ENCODE results near the gene KIF26B.
"Not testable (repeated sequence)": the region's sequence is repeated elsewhere in the genome, so short reads cannot be mapped to it uniquely, and the experiment has no call there.

Gene KIF26B

DNA sequence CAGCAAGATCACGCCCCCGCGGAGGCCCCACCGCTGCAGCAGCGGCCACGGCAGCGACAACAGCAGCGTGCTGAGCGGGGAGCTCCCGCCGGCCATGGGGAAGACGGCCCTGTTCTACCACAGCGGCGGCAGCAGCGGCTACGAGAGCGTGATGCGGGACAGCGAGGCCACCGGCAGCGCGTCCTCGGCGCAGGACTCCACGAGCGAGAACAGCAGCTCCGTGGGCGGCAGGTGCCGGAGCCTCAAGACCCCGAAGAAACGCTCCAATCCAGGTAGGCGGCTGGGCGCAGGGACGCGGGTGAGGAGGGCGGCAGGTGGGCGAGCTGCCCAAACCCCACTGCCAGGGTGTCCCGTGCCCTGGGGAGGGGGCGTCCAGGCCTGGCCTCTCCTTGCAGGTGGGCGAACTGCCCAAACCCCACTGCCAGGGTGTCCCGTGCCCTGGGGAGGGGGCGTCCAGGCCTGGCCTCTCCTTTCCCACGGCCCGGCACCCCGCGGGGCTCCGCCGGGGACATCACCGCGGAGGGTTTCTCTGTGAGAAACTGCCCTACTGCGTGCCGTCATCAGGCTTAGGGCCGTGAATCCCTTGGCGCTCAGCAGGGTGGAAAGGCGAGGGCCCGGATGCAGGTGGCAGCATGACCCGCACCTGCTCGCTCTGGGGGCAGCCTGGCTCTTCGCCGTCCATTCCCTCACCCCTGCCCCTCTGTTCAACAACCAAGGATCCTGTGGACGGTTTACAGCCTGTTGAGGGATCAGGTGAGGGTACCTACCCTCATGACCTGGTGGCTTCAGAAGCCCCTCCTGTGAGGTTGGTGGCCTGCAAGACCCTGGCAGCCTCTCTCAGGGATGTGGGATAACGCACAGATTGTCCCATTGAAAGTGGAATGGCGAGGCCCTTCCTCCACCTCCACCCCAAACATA is 534.0 kb downstream of the KIF26B start:
- DNase-seq: no peak

DNA sequence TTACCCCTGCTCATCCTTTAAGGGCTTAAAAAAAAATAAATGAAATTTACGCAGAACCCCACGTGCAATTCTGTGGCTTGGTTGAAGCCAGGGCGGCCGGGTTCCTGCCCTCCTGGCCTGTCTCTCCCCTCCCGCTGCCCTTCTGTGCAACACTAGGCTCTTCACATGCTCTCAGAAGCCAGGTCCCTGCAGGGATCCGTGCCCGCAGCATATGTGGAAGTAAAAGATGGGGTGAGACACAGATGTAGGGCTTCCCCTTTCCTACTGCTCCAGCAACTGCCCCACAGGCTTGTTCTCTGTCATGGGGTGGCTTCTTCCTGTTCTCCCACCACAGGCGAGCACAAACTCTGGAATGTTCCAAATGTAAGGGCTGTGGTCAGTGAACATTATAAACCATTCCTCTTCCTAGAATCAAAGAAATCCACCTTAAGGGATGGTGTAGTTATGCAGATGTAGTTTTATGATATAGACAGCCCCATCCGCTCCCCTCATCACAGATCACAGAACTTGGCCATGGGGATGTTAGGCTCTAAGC is 535.4 kb downstream of the KIF26B start:
- peak in 16 of 56 donors; percentile 12 to 55 (median 19) for DNase-seq

DNA sequence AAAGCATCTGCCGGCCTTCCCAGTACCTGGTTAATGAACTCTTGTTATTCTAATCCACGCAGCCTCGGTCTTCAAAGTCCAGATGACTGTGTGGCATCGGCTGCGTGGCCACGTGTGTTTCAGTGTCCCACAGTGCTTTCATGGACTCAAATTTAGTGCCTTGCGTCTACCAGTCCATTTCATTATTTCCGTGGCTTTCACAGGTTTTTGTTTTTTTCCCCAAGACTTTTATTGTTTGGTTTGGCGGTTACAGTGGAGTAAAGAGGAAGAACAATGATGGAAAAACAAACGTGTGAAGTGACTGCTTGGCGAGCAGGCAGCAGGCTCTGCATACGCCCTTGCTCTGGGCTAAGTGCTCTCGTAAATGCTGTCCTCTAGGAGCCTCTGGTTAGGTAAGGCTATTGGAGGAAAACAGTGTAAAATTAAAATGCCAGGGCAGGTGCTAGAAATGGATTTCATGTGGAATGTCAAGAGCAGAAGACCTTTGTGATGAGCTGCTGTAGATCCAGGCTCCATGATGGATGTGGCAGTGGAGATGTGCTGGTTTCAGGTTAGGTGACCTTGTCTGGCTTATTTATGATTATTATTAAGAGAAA is 536.3 kb downstream of the KIF26B start:
- DNase-seq: no peak

DNA sequence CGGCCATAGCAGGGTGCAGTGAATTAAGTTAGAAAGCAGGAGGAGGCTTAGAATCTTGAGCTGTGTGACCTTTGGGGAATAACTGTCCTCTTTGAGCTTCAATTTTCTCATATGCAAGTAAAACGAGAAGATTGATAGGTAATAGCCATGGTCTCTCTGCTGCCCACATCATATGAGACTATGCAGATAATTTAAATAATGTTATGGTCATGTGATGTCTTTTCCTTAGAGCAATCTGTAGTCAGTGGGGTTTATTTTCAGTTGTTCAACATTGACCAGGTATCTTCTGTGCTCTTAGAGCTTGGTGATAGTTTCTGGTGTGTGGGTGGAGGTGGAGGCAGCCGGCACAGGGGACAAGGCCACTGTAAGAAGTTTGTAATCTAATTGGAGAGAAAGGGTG is 537.1 kb downstream of the KIF26B start:
- no peak for DNase-seq

DNA sequence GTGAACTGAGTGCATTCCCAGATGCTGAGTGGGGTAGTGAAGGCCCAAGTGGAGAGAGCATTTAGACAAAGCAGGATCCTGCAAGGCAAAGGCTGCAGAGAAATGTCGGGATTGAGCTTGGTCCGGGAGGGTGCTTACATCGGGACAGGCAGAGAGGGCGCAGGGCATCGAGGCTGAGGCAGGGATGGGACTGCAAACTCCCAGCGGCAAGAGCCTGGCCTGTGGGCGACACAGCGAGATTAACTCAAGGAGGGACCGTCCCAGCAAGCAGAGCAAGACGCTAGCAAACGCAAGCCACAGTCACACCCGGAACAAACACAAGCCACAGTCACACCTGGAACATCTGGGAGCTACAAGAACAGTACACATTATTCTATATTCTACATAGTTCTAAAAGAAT is 537.5 kb downstream of the KIF26B start:
- DNase-seq: no peak

DNA sequence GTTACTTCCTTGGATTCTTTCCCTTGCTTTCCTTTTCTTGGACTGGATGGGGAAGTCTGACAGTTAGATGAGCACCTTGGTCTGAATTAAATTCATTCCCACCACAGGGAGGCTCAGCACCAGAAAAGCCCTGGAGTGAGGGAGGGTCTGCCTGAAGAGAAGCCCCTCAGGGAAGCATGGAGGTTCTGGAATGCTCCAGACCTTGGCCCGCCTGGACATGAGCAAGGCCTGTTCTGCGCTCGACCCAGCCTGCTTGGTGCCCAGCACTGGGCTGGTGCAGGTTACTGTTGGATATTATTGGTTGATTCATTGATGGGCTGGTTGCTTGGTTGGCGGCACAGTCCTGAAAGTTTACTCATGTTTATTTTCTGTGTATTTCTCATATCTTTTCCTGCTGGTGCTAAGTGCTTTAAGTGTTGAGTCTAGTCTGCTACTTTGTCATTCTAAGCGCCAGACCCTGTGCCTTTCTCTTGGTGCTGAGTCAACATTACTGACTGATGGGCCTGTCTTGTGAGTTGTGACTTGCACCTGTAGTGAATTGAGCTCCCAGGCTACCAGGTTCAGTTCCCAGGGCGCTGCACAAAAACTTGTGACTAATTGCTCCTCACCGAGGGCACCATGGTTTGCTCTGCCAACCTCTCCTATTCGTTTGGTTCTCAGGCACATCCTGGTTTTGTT is 538.5 kb downstream of the KIF26B start:
- DNase-seq: no peak

DNA sequence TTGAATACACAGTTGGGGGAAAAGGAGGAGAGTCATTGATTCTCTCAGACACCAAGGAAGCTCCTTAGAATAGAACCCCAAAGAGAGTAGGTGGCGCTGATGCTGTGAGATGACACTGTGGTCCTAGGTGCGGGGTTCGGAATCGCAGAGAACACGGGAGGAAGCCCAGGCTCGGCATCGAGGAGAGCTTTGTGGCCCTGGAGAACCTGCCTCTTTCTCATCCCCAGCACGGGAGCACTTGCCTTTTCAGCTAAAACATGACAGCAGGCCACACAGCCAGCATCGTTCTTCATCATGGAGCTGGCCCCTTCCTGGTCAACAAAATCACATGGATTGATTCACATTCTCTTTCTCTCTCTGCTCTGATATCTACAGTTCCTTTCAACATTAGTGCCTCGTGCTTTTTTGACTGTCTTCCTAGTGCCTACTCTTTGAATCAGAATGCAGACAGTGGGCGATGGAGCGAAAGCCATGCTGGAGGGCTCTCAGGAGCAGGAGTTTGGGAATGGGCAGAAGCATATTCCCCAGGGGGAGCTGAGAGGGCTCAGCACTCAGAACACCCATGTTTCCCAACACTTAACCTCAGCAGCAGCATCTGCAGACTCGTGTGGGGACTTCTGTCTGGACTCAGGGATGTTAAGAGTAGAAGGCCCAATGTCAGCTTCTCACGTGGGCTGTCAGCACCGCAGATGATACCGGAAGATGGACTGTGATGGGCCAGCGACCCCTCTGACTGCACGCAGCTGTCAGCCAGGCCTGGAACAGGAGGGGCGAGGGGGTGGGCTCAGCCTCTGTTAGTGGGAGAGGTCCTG is 539.4 kb downstream of the KIF26B start:
- DNase-seq: no peak

DNA sequence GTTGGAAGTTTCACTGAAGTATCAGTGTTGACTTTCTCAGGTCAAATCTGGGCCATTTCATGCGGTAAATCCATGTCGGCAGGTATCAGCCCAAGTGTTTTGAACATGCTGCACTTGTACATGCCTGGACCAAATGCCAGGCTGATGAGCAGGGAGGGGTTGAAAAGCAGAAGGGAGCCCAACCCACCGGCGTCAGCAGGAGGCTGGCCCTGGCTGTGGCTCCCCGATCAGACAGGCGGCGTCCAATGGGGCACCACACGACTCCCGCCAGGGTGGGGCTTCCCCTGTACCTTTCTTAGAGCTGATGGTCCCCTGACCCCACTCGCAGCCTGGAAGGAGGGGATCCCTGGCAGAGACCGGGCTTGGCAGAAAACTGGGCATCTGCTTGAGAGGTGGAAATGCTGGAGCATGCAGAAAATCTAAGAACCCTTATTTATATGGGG is 540.0 kb downstream of the KIF26B start:
- no peak for DNase-seq

DNA sequence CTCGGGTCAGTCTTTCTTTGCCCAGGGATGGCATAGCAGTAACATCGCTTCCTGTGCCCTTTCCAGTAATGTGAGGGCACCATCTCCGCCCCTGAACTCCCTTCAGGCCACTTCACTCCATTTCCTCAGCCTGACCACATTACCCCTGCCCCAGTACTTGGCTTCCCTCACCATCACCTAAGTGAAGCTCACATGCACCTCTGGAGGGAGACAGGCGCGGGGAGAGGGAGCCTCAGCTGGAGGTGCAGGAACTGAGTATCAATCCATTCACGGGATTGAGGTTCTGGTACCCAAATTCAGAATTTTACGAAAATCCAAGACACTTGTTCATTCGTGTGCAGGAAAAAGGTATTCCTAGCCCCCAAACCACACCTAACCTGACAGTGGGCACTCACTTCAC is 540.4 kb downstream of the KIF26B start:
- no peak for DNase-seq

DNA sequence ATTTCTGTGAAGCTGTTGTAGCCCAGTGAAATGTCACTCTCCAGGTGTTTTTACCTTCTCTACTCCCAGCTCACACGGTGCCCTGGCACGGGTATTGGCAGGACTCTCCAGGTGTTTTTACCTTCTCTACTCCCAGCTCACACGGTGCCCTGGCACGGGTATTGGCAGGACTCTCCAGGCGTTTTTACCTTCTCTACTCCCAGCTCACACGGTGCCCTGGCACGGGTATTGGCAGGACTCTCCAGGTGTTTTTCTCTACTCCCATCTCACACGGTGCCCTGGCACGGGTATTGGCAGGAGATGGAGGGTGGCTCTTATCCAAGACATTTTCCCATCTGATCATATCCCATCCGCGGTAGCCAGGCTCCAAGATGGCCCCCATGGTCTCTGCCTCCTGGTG is 540.9 kb downstream of the KIF26B start:
- DNase-seq: not testable (repeated sequence)

DNA sequence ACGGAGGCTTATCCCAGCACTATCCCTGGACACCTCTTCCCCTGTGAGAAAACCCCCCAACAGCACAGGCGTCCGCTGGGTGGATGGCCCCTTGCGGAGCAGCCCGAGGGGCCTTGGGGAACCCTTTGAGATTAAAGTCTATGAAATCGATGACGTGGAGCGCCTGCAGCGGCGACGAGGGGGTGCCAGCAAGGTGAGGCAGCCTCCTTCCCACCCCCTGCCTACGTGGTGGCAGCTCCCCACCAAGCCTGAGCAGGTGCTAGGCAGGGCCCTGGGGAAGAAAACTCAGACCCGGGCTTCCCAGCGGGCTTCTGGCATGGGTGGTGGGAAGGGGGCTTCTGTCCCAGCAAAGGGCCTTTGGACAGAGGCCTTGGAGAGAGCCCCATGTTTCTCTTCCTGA is 543.3 kb downstream of the KIF26B start:
- DNase-seq: no peak

DNA sequence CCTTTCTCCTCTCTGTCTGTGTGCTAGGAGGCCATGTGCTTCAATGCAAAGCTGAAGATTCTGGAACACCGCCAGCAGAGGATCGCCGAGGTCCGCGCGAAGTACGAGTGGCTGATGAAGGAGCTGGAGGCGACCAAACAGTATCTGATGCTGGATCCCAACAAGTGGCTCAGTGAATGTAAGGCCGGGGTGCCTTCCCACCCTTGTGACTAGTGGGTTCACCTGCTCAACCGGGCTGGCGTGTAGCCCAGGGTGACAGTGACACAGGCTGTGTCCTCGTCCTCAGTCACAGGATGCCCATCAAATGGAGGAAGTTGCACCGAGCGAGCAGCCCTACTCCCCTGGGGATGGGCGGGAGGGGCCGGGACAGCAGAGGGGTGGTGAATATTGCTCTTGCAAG is 544.1 kb downstream of the KIF26B start:
- no peak for DNase-seq

DNA sequence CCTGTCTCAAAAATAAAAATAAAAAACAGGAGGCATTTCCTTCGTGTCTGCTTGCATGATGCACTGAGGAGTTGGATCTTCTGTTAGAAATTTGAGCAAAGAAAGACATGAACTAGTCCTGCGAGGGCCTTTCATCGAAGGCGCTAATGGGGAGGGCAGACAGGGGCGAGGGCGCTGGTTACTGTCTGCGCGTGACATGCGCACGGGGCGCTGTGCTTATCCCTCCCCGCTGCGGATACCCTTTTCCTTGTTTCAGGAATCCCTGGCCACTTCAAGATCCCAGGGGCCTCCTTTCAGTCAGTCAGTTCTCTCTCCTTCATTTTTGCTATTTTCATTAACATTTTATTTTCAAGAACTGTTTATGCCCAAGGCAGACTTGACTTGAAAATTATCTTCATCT is 545.8 kb downstream of the KIF26B start:
- no peak for DNase-seq

DNA sequence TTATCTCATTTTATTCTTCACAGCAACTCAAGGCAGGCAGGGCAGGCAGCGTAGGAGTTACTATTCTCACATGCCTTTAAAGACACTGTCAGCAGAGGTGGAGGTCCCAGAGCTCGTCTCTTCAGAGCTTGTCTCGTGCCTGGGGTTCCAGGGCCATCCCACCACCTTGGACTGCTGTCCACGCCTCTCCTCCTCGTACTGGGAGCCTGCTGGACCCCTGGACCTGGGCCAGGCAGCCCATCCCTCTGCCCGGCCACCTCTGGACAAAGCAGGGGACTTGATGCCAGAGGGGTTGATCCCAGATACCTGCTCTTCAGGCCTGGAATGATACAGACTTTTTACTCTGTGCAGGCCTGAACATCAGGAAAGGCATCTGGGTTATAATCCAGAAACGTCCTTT is 546.8 kb downstream of the KIF26B start:
- DNase-seq: no peak

DNA sequence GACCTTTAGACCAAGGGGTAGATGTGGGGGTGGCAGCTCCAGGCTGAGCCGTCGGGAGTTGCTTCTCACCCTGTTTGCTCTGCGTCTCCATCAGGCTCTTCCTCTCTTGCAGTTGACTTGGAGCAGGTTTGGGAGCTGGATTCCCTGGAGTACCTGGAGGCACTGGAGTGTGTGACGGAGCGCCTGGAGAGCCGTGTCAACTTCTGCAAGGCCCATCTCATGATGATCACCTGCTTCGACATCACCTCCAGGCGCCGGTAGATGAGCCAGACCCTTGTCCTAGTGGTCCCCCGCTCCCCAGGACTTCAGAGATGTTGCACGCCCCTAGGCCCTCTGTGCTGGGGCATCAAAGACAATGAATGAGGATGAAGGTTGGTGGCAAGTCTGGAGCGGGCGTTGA is 547.6 kb downstream of the KIF26B start:
- DNase-seq: no peak

DNA sequence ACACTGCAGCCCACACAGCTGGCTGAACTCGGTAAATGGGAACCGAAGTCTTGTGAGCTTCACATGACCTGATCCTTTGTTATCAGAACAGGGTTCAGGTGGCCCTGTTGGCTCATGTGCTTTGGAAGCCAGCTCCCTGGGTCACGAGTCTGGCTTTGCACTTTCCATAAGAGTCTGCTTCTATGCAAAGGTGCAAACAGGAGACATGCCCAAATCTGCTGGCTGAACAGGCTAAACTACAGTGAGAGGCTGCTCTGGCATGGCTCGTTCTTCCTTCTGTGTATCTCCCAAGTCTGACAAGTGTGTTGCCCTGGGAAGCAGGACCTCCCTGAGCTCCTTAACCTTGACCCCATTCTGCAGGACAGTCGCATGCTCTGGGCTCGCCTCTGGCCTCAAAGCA is 549.6 kb downstream of the KIF26B start:
- DNase-seq: no peak

DNA sequence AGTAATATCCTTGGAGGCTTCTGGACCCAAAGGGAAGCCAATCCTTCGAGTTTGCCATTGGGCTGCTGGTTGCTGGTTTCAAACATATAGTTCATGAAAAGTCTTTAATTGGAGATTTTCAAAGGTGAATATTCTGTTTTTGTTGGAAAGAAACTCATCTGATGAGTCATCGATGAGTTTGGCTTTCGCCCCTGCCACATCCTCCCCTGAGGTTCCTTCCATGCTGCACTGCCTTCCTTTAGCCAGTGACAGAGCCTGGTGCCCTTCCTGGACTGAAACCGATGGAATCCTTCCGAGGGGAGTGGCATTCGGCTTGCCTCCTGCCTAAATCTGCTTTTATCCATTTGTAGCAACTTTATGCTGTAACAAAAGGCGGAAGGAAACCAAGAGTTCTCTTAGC is 550.0 kb downstream of the KIF26B start:
- DNase-seq: no peak

DNA sequence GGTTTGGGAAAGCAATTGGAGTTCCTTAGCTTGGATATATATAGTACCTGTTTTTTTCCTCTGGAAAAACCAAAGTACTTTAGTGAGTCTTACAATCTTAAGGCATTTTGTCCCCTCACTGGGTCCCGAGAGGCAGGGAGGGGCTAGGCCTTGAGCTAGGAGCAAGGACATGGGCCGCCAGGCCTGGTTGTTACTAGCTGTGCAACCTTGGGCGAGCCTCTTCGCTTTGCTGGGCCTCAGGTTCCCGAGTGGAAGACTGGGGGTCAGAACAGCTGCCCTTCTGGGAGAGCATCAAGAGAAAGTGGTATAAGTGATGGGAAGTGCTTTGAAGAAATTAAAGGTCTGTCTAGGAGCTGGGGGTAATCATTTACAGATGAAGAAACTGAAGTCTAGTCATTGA is 553.2 kb downstream of the KIF26B start:
- no peak for DNase-seq

DNA sequence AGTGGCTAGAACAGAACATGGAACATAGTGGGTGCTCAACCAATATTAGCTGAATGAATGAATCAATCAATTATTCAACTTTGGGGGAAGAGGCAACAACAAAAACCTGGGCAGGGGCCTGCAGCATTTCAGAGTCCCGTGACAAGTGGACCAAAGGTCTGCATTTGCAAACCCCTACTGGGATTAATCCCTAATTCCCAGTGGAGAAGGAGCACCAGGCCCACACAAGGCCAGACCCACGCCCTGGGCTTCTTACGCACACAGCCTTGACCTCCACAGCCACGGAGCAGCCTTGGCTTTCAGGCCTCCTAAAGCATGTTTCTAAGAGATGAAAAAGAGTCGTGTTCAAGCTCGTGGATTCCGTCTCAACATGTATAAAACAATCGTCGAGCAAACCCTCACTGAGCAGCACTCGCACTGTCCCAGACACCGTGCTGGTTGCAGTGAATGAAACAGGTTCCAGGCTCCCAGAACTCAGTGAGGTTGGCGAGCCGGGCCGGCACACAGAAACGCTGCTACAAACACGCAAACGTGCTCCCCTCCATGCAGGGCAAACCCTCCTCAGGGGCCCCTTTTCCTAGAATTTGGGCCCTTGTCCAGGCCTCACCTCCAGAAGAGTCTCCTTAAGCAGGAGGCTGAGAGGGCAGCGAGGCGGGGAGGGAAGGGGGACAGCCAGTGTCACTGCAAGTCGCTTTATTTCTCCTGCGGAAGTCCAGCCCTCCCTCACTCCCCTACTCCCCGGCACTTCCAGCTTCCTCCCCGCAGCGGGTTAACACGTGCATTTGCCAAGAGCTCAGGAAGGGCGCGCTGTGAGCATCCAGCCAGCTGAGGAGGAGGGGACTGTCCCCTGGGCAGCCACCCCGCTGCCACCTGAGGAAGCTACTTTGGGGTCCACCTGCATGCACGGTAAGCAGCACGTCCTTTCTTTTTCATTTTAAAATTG is 556.4 kb downstream of the KIF26B start:
- no peak for DNase-seq

DNA sequence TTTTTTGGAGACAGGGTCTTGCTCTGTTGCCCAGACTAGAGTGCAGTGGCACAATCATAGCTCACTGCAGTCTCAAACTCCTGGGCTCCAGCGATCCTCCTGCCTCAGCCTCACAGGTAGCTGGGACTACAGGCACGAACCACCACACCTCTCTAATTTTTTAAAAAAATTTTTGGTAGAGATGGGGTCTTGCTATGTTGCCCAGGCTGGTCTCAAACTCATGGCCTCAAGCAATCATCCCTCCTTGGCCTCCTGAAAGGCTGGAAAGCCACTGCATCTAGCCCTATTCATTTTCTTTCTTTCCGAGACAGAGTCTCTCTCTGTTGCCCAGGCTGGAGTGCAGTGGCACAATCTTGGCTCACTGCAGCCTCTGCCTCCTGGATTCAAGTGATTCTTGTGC is 559.2 kb downstream of the KIF26B start:
- DNase-seq: not testable (repeated sequence)

All from amygdala (tissue), 56 donors.